ENCODE data around the gene RBM22. TPM values are rescaled to one million over a fixed set of nuclear protein-coding genes. Genes with fewer than 3 reads are reported as not detected.

RBM22 gene
- total RNA-seq, 1 experiment from 2014 or later = 61.4 TPM

DNA sequence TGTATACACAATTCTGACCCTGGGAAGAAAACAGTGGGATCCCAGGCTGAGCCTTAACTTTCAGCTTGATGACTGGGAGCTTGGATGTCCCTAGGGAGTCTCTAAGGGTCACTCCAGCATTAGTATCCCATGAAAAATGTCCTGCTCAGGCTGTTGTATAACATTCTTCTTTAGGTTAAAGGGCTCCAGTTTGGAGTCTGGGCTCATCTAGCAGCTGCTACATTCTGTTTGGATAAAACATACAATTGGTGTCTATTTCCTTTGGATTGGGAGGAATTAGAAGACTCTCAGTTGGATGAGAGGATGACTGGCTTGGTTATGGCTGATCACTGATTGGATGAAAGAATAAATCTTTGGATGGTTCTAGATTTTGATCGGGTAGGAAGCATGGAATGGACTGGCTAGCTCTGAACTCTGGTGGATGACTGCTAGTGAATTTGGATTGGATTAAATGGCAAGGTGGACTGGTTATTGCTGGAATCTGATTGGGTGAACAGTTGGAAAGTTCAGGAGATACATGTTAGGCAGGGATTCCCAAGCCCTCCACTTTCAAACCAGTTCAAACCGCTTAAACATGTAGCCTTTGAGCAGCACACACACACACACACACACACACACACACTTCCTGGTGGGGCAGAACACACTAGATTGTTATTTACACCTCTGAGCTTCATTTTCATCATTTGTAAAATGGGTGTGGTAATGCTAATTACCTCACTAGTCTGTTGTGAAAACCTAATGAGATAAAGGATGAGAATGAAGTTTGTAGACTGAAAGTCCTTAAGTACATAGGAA, 46.9 kb downstream of the RBM22 start:
- no peak overlapping the region for H3K27ac ChIP-seq (ENCODE audit: low read depth, low read length)
- H4K20me1 ChIP-seq (ENCODE audit: insufficient read depth) = no peaks in the 10 kb centered on the region
- intact Hi-C loops (cut with micrococcal nuclease) = no loop called here
- ChIA-PET CTCF (interaction anchor here (0.8 to 1.7 kb wide), 6 partner anchors 10 to 94 kb away, joined by 3 to 5 read pairs (median 4); no protein-coding TSS in a partner anchor), RAD21 (ENCODE audit: low non-redundant PET in 1 of 2, low total read pairs in 2 of 2, uncharacterized antibody in 2 of 2, unreplicated experiment in 2 of 2) (no interaction called here), POLR2A (no interaction called here)
- H3K27me3 ChIP-seq (ENCODE audit: insufficient read depth, low read length) = no peaks in the 10 kb centered on the region
- BruUV-seq (replicated peaks) = no TSS peak
- ATAC-seq (no peak), DNase-seq (ENCODE audit: low read depth, low spot score) (no peak)
- H3K4me2 ChIP-seq (ENCODE audit: low read length) = no peak overlapping the region
- no peaks in the 10 kb centered on the region for H3K9me2 ChIP-seq (ENCODE audit: insufficient read depth)
- no peak overlapping the region for H3K9ac ChIP-seq (ENCODE audit: low read length)
- TF ChIP-seq YY1 (IDR thresholded peaks at IDR 0.05; ENCODE audit: extremely low read depth, insufficient replicate concordance, low read depth, low read length) (no peak), RAD21 (IDR thresholded peaks at IDR 0.05; ENCODE audit: low read depth) (no peak), CBX3 (IDR thresholded peaks at IDR 0.05; ENCODE audit: low read depth) (no peak), EZH2 (IDR thresholded peaks at IDR 0.05) (no peak), ZNF274 (IDR thresholded peaks at IDR 0.05; ENCODE audit: low read depth, low read length) (no peak)
- TF ChIP-seq, protein P1, sequence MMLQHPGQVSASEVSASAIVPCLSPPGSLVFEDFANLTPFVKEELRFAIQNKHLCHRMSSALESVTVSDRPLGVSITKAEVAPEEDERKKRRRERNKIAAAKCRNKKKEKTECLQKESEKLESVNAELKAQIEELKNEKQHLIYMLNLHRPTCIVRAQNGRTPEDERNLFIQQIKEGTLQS (IDR thresholded peaks at IDR 0.05) = no peak
- TF ChIP-seq, protein P2, sequence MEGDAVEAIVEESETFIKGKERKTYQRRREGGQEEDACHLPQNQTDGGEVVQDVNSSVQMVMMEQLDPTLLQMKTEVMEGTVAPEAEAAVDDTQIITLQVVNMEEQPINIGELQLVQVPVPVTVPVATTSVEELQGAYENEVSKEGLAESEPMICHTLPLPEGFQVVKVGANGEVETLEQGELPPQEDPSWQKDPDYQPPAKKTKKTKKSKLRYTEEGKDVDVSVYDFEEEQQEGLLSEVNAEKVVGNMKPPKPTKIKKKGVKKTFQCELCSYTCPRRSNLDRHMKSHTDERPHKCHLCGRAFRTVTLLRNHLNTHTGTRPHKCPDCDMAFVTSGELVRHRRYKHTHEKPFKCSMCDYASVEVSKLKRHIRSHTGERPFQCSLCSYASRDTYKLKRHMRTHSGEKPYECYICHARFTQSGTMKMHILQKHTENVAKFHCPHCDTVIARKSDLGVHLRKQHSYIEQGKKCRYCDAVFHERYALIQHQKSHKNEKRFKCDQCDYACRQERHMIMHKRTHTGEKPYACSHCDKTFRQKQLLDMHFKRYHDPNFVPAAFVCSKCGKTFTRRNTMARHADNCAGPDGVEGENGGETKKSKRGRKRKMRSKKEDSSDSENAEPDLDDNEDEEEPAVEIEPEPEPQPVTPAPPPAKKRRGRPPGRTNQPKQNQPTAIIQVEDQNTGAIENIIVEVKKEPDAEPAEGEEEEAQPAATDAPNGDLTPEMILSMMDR (IDR thresholded peaks at IDR 0.05 in 2 of 3, conservative IDR thresholded peaks at IDR 0.05 in 1 of 3; ENCODE audit: borderline replicate concordance in 1 of 3, insufficient read depth in 1 of 3, low read depth in 2 of 3, low read length in 2 of 3) = no peak
- no peak overlapping the region for H2AFZ ChIP-seq (ENCODE audit: low read depth, low read length, poor library complexity, severe bottlenecking)
- no peaks in the 10 kb centered on the region for H3K9me3 ChIP-seq (ENCODE audit: control insufficient read depth in 1 of 2, insufficient read depth in 1 of 2, low read depth in 1 of 2, low read length in 2 of 2)
- H3K36me3 ChIP-seq (ENCODE audit: control insufficient read depth in 1 of 2, insufficient read depth in 2 of 2, low read length in 2 of 2) = no peaks in the 10 kb centered on the region
- H3K4me1 ChIP-seq (ENCODE audit: control insufficient read depth in 1 of 2, insufficient read depth in 2 of 2, low read length in 2 of 2) = peaks cover 4 to 15% of the 10 kb centered on the region in 2 experiments; a peak in 3 of 4 replicates
- no peak overlapping the region for H3K4me3 ChIP-seq (replicated peaks in 1 of 2; ENCODE audit: low read depth in 1 of 2, low read length in 2 of 2)
- H3K79me2 ChIP-seq (ENCODE audit: insufficient read depth, low read length) = no peaks in the 10 kb centered on the region
